Muscle layer of duodenum (tissue), 2 donors: ENCODE results near the gene PSMA1.

Experiments
- H3K27ac ChIP-seq: one replicate; pipeline ENCODE4 v1.7.0; 2013; ENCODE audit warnings: mild to moderate bottlenecking, low read length
- H3K27me3 ChIP-seq: one replicate; pipeline ENCODE4 v1.7.0; 2013; ENCODE audit warnings: low read depth, mild to moderate bottlenecking, control low read depth, low read length
- H3K36me3 ChIP-seq, 2 donors: one replicate each; pipeline ENCODE4 v1.7.0; 2013; ENCODE audit warnings: low read length in 2 of 2, control low read depth in 1 of 2, mild to moderate bottlenecking in 1 of 2; ENCODE audit not compliant: insufficient read depth in 2 of 2, control insufficient read depth in 1 of 2
- H3K4me1 ChIP-seq, 2 donors: one replicate each; pipeline ENCODE4 v1.7.0; 2013; ENCODE audit warnings: low read length in 2 of 2, mild to moderate bottlenecking in 2 of 2, control low read depth in 1 of 2, moderate library complexity in 1 of 2; ENCODE audit not compliant: insufficient read depth in 2 of 2, control insufficient read depth in 1 of 2
- H3K4me3 ChIP-seq, 2 donors: one replicate each; pipeline ENCODE4 v1.7.0; 2013; ENCODE audit warnings: low read length in 2 of 2, low read depth in 1 of 2, mild to moderate bottlenecking in 1 of 2
- H3K9me3 ChIP-seq, 2 donors: one replicate each; pipeline ENCODE4 v1.7.0; 2013; ENCODE audit warnings: low read length in 2 of 2, control low read depth in 1 of 2, mild to moderate bottlenecking in 1 of 2; ENCODE audit not compliant: control insufficient read depth in 1 of 2
- donor health status: healthy.

PSMA1 gene

DNA sequence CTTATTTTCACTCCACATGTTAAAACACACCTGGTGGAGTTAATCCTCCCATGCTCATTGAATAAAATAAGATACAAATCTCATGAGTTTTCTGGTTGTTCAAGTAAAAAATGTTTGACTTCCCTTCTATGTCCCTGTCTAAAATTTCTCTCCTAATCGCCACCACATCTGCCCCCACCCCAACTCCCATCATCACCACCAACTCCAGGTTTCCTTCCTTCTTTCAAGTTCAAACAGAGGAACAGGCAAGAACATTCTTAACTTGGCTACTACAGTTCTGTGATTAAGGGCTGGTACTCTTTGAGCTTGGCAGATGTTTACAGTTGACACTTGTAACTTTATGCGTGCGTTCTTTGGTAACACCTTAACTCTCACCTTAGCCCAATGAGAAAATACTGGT is 9.1 kb upstream of the PSMA1 start:
- no peaks in the 10 kb centered on the region for H3K9me3 ChIP-seq
- H3K27ac ChIP-seq, result no peak overlapping the region
- H3K36me3 ChIP-seq, result no peaks in the 10 kb centered on the region
- no peaks in the 10 kb centered on the region for H3K27me3 ChIP-seq
- H3K4me1 ChIP-seq, result no peaks in the 10 kb centered on the region
- H3K4me3 ChIP-seq, result no peak overlapping the region

DNA sequence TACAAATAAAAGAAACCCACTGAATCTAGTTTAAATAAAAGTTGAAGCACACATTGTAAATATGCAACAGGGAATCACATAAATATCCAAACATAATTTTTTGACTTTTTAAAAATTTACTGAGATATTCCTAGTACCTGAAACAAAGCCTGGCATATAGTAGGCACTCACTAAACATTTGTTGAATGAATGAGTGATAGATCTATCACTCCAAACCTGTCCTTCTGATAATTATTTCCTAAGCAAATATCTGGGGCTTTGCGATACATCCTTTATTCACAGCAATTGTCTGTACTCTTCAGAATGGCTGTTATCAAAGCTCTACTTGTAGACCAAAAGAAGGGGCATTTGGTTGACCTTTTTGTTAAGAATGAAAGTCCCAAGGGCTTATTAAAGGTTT is 2.6 kb upstream of the PSMA1 start:
- Histone ChIP-seq H3K36me3 (peaks cover 0 to 4% of the 10 kb centered on the region in 2 donors), H3K9me3 (no peaks in the 10 kb centered on the region), H3K4me1 (peaks cover 0 to 17% of the 10 kb centered on the region in 2 donors), H3K4me3 (no peak overlapping the region), H3K27ac (no peak overlapping the region), H3K27me3 (no peaks in the 10 kb centered on the region)

DNA sequence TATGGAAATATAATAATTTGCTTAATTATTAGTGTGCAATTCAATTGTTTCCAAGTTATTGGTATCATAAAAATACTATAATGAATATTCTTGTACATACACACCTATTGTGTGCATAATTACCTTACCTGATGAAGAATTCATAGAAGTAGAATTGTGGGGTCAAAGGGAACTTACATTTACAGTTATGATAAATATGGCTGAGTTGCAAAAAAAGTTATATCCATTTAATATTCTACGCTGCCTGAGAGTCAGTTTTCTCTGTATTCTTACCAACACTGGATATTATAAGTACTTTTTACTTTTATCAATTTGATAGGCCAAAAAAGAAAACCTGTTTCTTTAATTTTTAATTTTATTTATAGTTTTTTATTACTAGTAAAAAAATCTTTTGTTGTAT is 2.1 kb upstream of the PSMA1 start:
- Histone ChIP-seq H3K27me3 (no peaks in the 10 kb centered on the region), H3K4me1 (peaks cover 0 to 17% of the 10 kb centered on the region in 2 donors), H3K36me3 (peaks cover 5 to 7% of the 10 kb centered on the region in 2 donors)

DNA sequence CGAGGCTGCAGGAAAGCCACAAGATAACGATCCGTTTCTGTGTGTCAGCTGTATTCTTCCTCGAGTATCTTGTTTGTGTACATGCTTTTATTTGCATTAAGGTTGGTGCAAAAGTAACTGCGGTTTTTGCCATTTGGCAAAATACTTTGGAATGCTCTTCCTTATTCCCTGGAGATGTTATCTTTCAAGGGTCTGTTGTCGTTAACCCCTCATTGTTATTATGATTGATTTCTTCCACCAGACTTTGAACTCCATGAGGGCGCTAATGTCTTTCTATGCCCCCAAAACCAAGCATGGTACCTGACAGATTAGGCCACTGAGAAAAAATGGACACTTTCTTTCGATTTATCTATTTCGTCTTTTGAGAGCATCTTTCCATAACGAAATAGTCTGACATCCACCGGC is 563 bp upstream of the PSMA1 start:
- H3K4me1 ChIP-seq, result peaks cover 0 to 17% of the 10 kb centered on the region in 2 donors
- peaks cover 8 to 20% of the 10 kb centered on the region in 2 donors for H3K36me3 ChIP-seq
- H3K27me3 ChIP-seq, result no peaks in the 10 kb centered on the region
- H3K4me3 ChIP-seq, result peak overlapping the region; percentile 71 to 86
- H3K27ac ChIP-seq, result peak overlapping the region; percentile 91
- no peaks in the 10 kb centered on the region for H3K9me3 ChIP-seq

More for the DNA sequence above, 2.1 kb upstream of the PSMA1 start:
- no peaks in the 10 kb centered on the region for H3K9me3 ChIP-seq
- H3K4me3 ChIP-seq, result no peak overlapping the region
- no peak overlapping the region for H3K27ac ChIP-seq

DNA sequence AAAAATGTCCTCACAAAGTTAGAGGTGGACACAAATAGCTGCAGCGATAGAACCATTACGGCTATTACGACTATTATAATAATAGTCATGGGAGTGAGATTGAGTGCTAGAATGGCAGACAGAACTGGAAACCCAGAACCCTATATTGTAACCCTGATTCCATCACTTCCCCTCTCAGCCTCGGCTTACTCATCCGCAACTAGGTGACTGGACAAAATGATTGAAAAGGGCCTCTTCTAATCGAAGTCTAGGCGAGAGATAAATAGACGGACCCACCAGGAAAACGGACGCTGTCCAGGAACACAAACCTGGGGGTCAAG is 629 bp downstream of the PSMA1 start:
- peaks cover 0 to 17% of the 10 kb centered on the region in 2 donors for H3K4me1 ChIP-seq

DNA sequence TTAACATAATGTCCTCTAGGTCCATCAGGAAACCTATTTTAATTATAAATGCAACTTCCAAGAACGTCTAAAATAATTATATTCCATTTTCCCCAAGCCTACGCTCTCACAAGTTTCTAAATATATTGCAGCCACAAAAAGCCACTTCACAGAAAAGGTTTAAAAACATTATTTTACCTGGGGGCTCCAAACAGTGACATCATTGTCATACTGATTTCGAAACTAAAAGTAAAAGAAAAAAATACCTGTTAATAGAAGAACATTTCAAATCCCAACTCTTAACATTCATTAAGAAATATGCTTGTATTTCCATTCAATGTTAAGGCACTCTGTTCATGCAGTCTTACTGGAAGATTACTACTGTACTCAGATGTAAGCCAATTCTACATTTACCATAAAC is 1.4 kb downstream of the PSMA1 start:
- H3K36me3 ChIP-seq, result peaks cover 18 to 33% of the 10 kb centered on the region in 2 donors
- H3K27ac ChIP-seq, result peak overlapping the region; percentile 91
- H3K27me3 ChIP-seq, result no peaks in the 10 kb centered on the region
- peak overlapping the region; percentile 71 to 86 for H3K4me3 ChIP-seq
- peaks cover 0 to 17% of the 10 kb centered on the region in 2 donors for H3K4me1 ChIP-seq
- no peaks in the 10 kb centered on the region for H3K9me3 ChIP-seq

More for the DNA sequence above, 629 bp downstream of the PSMA1 start:
- H3K9me3 ChIP-seq, result no peaks in the 10 kb centered on the region
- H3K27me3 ChIP-seq, result no peaks in the 10 kb centered on the region
- peak overlapping the region; percentile 71 to 86 for H3K4me3 ChIP-seq
- H3K36me3 ChIP-seq, result peaks cover 14 to 25% of the 10 kb centered on the region in 2 donors
- peak overlapping the region; percentile 91 for H3K27ac ChIP-seq

DNA sequence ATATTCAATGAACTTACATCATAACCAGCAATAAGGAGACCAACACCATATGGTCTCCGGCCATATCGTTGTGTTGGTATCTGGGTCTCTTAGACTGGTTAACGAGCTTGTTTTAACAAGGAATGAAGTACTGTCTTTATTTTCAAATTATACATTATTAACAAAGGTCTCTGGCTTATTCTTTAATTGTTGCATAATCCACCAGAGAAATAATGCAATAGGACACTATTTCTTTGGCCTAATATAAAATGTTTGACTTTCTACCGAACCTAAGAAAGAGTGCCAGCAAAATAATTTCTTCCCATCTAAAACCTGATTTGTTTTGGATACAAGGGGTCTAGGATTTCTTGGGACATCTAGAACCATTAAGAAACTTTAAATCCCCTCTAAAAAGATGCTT is 6.4 kb downstream of the PSMA1 start:
- Histone ChIP-seq H3K27ac (no peak overlapping the region), H3K36me3 (peaks cover 50 to 72% of the 10 kb centered on the region in 2 donors), H3K4me3 (no peak overlapping the region), H3K4me1 (peaks cover 0 to 6% of the 10 kb centered on the region in 2 donors), H3K9me3 (no peaks in the 10 kb centered on the region), H3K27me3 (no peaks in the 10 kb centered on the region)

DNA sequence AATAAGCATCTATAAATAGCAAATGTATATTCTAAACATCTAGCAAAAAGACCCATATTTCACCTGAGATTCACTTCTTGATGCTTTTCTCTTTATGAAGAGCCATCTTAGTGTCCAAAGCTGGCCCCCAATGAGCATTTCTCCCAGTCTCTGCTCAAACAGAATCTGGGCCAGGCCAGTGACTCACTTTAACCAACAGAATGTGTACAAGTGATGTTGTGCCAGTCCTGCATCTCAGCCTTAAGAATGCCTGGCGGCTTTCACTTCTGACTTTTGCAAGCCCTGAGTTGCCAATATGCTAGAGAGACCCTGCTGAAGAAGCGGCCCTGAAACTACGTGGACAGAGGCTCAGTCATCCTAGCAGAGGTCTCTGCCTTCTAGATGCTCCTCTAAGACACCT is 13.7 kb downstream of the PSMA1 start:
- Histone ChIP-seq H3K27ac (no peak overlapping the region), H3K36me3 (peaks cover 60 to 77% of the 10 kb centered on the region in 2 donors), H3K4me1 (no peaks in the 10 kb centered on the region), H3K4me3 (no peak overlapping the region), H3K9me3 (no peaks in the 10 kb centered on the region), H3K27me3 (no peaks in the 10 kb centered on the region)

DNA sequence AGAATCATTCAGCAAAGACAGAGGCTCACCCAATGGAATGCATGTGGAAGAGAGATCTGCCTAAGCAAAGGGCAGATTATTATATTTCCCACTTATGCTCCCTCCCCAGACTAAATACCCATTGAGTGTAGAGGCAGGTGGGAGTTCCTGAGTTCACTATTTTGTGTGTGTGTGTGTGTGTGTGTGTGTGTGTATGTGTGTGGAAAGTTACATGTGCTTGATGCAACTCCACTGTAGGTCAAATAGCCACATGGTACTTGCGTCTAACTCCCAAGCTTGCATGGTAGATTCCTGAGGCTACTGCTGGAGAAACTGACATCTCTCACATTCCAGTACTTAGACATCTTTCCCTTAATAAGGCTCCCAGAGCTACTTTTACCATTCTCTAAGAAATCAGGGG is 17.2 kb downstream of the PSMA1 start:
- Histone ChIP-seq H3K4me1 (peaks cover 0 to 8% of the 10 kb centered on the region in 2 donors), H3K4me3 (no peak overlapping the region), H3K27ac (no peak overlapping the region), H3K36me3 (peaks cover 35 to 47% of the 10 kb centered on the region in 2 donors), H3K27me3 (no peaks in the 10 kb centered on the region), H3K9me3 (no peaks in the 10 kb centered on the region)

DNA sequence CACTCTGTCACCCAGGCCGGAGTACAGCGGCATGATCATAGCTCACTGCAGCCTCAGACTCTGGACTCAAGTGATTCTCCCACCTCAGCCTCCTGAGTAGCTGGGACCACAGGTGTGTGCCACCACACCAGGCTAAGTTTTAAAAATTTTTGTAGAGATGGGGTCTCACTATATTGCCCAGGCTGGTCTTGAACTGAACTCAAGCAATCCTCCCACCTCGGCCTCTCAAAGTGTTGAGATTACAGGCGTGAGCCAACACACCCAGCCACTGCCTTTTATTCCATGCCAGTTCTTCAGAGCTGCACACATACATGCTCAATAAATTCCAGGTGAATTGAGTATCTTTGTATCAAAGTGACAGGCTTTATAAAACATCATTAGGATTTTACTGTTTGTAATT is 18.1 kb downstream of the PSMA1 start:
- Histone ChIP-seq H3K36me3 (peaks cover 33 to 46% of the 10 kb centered on the region in 2 donors), H3K4me3 (no peak overlapping the region), H3K27ac (no peak overlapping the region), H3K4me1 (peaks cover 0 to 15% of the 10 kb centered on the region in 2 donors), H3K9me3 (no peaks in the 10 kb centered on the region), H3K27me3 (no peaks in the 10 kb centered on the region)

DNA sequence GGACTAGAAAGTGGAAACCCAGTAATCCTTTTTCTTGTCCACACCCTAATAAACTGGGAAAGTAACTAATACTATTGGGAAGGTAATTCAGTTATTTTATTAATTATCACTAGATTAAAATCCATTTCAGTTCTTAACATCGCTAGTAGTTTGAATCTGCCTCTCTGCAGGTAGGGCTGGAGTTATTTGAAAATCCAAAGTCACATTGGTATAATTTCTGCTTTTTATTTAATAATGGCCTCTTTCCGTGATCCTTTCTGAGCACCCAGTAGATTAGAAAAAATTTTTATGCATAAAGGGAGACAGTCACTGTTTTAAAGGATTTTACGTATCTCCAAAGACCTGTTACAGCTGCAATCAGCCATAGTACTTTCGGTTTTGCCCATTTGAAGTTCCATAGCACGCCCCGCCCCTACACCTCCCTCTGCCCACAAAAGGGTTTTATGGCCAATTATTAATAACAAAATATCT is 20.0 kb downstream of the PSMA1 start:
- peak overlapping the region; percentile 84 for H3K27ac ChIP-seq
- H3K36me3 ChIP-seq, result peaks cover 28 to 40% of the 10 kb centered on the region in 2 donors
- peak overlapping the region; percentile 77 to 94 for H3K4me3 ChIP-seq
- no peaks in the 10 kb centered on the region for H3K9me3 ChIP-seq
- no peaks in the 10 kb centered on the region for H3K27me3 ChIP-seq
- H3K4me1 ChIP-seq, result peaks cover 0 to 22% of the 10 kb centered on the region in 2 donors

DNA sequence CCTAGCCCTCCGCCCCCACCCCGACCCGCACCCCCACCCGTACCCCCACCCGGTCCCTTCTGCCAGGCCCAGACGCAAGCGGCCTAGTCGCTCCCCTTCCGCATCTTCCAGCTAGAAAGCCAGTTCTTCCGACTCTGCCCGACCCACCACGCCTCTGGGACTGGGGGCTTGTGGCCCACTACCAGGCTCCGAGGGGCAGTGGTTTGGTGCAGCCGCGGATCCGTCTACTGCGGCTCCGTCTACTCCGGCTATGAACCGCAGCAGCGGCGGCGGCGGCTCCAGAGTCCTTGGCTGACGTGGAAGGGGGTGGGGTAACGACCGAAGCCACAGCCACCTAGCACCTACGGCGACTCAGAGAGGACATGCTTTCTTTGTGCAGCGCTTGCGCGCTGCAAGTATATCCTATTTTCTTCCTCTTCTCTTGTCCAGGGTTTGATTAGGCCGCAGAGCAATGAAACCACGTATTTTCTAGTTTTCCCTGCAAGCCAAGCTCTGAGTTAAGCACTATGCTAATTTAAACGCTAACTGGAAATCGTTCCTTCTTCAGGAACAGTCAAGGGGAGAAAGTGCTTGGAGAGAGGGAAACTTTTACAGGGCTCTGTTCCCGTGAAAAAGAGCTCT is 20.5 kb downstream of the PSMA1 start, which contains the start of gene COPB1:
COPB1 (minus strand) TSS at position 252 of the 621 bp plus-strand sequence. CDS start 883 bp downstream, outside the sequence.
- Histone ChIP-seq H3K27ac (peak within 1 kb of the TSS; percentile 84), H3K9me3 (no peaks in the 10 kb centered on the region), H3K36me3 (peaks cover 28 to 38% of the 10 kb centered on the region in 2 donors), H3K4me1 (peaks cover 0 to 22% of the 10 kb centered on the region in 2 donors), H3K27me3 (no peaks in the 10 kb centered on the region), H3K4me3 (peak within 1 kb of the TSS; percentile 94 to 98)
